SK-N-SH (cell line): Measurements from ENCODE around the gene POC1B. TPM values are rescaled to one million over a fixed set of nuclear protein-coding genes. Genes with fewer than 3 reads are reported as not detected.

Experiments used
- CTCF ChIA-PET: fragments of 300-600, 350-600 bp; formaldehyde crosslinking; extraction: SDS; loops from one replicate; lab custom pipeline; 2021; lab: Yijun Ruan, JAX
- POLR2A ChIA-PET: fragments of 350-600 bp; sonication (Branson Sonifier 250); formaldehyde crosslinking; extraction: SDS; loops from one replicate; lab custom pipeline; 2020; ENCODE audit warnings: antibody characterized with exemption, inconsistent platforms; lab: Yijun Ruan, JAX
- DNase-seq: peaks from one replicate; pipeline ENCODE4 v3.0.0; 2012
- H2AFZ ChIP-seq: fragments of 200-600 bp; sonication (generic); 2 replicates; pipeline ENCODE4 v1.8.1; 2016; ENCODE audit warnings: antibody characterized with exemption, mild to moderate bottlenecking, low read depth
- H3F3A ChIP-seq: fragments of 200-600 bp; sonication (generic); replicated peaks from 2 replicates; pipeline ENCODE3; 2016; ENCODE audit warnings: antibody characterized with exemption, mild to moderate bottlenecking; ENCODE audit not compliant: insufficient read depth
- H3K27ac ChIP-seq, 2 experiments: fragments of 200-500 bp in 1 of 2; fragments of 200-600 bp in 1 of 2; sonication (Bioruptor generic) in 1 of 2; sonication (generic), shearing (Covaris generic) in 1 of 2; 2 replicates each; pipeline versions ENCODE4 v1.5.1 to v1.6.1; 2014 to 2016; ENCODE audit warnings: low read depth in 2 of 2, inconsistent platforms in 1 of 2, low read length in 1 of 2, mild to moderate bottlenecking in 1 of 2, mixed read lengths in 1 of 2
- H3K27me3 ChIP-seq: fragments of 200-600 bp; sonication (generic), shearing (Covaris generic); 2 replicates; pipeline ENCODE4 v1.6.1; 2016; ENCODE audit warnings: mixed run types; ENCODE audit not compliant: insufficient read depth
- H3K36me3 ChIP-seq, 2 experiments: fragments of 200-500 bp in 1 of 2; fragments of 200-600 bp in 1 of 2; sonication (Bioruptor generic) in 1 of 2; sonication (generic) in 1 of 2; replicated peaks in 1 of 2; 2 replicates each; pipeline versions ENCODE3 to v1.5.1; 2014 to 2016; ENCODE audit warnings: low read length in 1 of 2, mild to moderate bottlenecking in 1 of 2; ENCODE audit not compliant: insufficient read depth in 2 of 2, control insufficient read depth in 1 of 2
- H3K4me1 ChIP-seq, 2 experiments: fragments of 200-500 bp in 1 of 2; fragments of 200-600 bp in 1 of 2; sonication (Bioruptor generic) in 1 of 2; sonication (generic), shearing (Covaris generic) in 1 of 2; 2 replicates each; pipeline versions ENCODE4 v1.5.1 to v1.6.1; 2014 to 2016; ENCODE audit warnings: low read depth in 1 of 2, low read length in 1 of 2, mixed run types in 1 of 2; ENCODE audit not compliant: insufficient read depth in 2 of 2, control insufficient read depth in 1 of 2
- H3K4me2 ChIP-seq: fragments of 200-600 bp; sonication (generic), shearing (Covaris generic); 2 replicates; pipeline ENCODE4 v1.6.1; 2017; ENCODE audit warnings: mixed run types
- H3K4me3 ChIP-seq, 2 experiments: fragments of 200-500 bp in 1 of 2; fragments of 200-600 bp in 1 of 2; sonication (Bioruptor generic) in 1 of 2; sonication (generic), shearing (Covaris generic) in 1 of 2; 2 replicates each; pipeline versions ENCODE4 v1.5.1 to v1.8.1; 2014 to 2016; ENCODE audit warnings: low read depth in 2 of 2, inconsistent platforms in 1 of 2, low read length in 1 of 2, mild to moderate bottlenecking in 1 of 2, mixed read lengths in 1 of 2, moderate library complexity in 1 of 2
- H3K79me2 ChIP-seq: fragments of 200-600 bp; sonication (generic); 2 replicates; pipeline ENCODE4 v1.8.1; 2017; ENCODE audit warnings: mild to moderate bottlenecking; ENCODE audit not compliant: insufficient read depth
- H3K9ac ChIP-seq: fragments of 200-600 bp; sonication (generic); 2 replicates; pipeline ENCODE4 v1.6.1; 2017; ENCODE audit warnings: mixed run types
- H3K9me2 ChIP-seq: fragments of 200-600 bp; sonication (generic); 2 replicates; pipeline ENCODE4 v1.6.1; 2017; ENCODE audit warnings: mixed run types
- H3K9me3 ChIP-seq: fragments of 200-600 bp; sonication (generic); 2 replicates; pipeline ENCODE4 v1.6.1; 2017; ENCODE audit warnings: mixed run types, mild to moderate bottlenecking, moderate library complexity
- H4K20me1 ChIP-seq: fragments of 200-600 bp; sonication (generic); 2 replicates; pipeline ENCODE4 v1.6.1; 2017; ENCODE audit warnings: mild to moderate bottlenecking, mixed run types; ENCODE audit not compliant: insufficient read depth
- FOXJ3 ChIP-seq: sonication (generic); formaldehyde crosslinking; IDR thresholded peaks from 2 replicates; pipeline ENCODE4 v1.5.1; 2020; ENCODE audit warnings: mild to moderate bottlenecking, missing genetic modification reagents
- GABPA ChIP-seq: IDR thresholded peaks from 2 replicates; pipeline ENCODE4 v1.4.0; 2012; ENCODE audit warnings: low read depth, mild to moderate bottlenecking
- GATA2 ChIP-seq: sonication (generic); formaldehyde crosslinking; IDR thresholded peaks from 2 replicates; pipeline ENCODE4 v1.5.0; 2020; ENCODE audit warnings: mild to moderate bottlenecking, missing genetic modification reagents
- NRF1 ChIP-seq: IDR thresholded peaks from 2 replicates; pipeline ENCODE4 v1.6.1; 2012; ENCODE audit warnings: low read depth, mild to moderate bottlenecking, low read length
- PBX3 ChIP-seq: IDR thresholded peaks from 2 replicates; pipeline ENCODE4; 2012
- RAD21 ChIP-seq: IDR thresholded peaks from 2 replicates; pipeline ENCODE4 v1.6.1; 2012; ENCODE audit warnings: mild to moderate bottlenecking, low read length
- RCOR1 ChIP-seq: fragments of 150-350 bp; IDR thresholded peaks from 2 replicates; pipeline ENCODE4 v1.6.1; 2017; ENCODE audit warnings: antibody characterized with exemption, low read length
- RFX5 ChIP-seq: IDR thresholded peaks from 2 replicates; pipeline ENCODE4 v1.6.1; 2012; ENCODE audit warnings: mild to moderate bottlenecking, improper control_type of control experiment, low read length
- RXRA ChIP-seq: IDR thresholded peaks from 2 replicates; pipeline ENCODE4 v1.4.0; 2012; ENCODE audit warnings: low read depth, mild to moderate bottlenecking, borderline replicate concordance
- TCF12 ChIP-seq: IDR thresholded peaks from 2 replicates; pipeline ENCODE4 v1.4.0; 2012
- USF2 ChIP-seq: fragments of 150-350 bp; IDR thresholded peaks from 2 replicates; pipeline ENCODE4 v1.6.1; 2017; ENCODE audit warnings: antibody characterized with exemption, low read length, low read depth, borderline replicate concordance
- YY1 ChIP-seq: IDR thresholded peaks from 2 replicates; pipeline ENCODE4 v1.4.0; 2012; ENCODE audit warnings: low read depth, mild to moderate bottlenecking
- ZBTB33 ChIP-seq: IDR thresholded peaks from 2 replicates; pipeline ENCODE4 v1.4.0; 2012; ENCODE audit warnings: low read depth, borderline replicate concordance
- WGBS: methylation state at CpG from one replicate; pipeline ENCODE4 v1.1.6; 2017; ENCODE audit warnings: low lambda C conversion rate; 5-methylcytosine and 5-hydroxymethylcytosine counted together
- polyA plus RNA-seq, 3 experiments: library from polyadenylated mRNA; depleted of rRNA; stranded (reverse); fragments of >200 nt; gene quantifications; 2 replicates each; pipeline ENCODE4 v1.2.3, GENCODE V29; 2012
- TF ChIP-seq, protein P1 (sequence below): fragments of 150-350 bp; IDR thresholded peaks from 2 replicates; pipeline ENCODE4 v1.6.1; 2016; ENCODE audit warnings: mild to moderate bottlenecking, low read depth, low read length

POC1B gene
- polyA plus RNA-seq, 1 of the 3 experiments (the other 2 are of a cell fraction) = 4.0 TPM

DNA sequence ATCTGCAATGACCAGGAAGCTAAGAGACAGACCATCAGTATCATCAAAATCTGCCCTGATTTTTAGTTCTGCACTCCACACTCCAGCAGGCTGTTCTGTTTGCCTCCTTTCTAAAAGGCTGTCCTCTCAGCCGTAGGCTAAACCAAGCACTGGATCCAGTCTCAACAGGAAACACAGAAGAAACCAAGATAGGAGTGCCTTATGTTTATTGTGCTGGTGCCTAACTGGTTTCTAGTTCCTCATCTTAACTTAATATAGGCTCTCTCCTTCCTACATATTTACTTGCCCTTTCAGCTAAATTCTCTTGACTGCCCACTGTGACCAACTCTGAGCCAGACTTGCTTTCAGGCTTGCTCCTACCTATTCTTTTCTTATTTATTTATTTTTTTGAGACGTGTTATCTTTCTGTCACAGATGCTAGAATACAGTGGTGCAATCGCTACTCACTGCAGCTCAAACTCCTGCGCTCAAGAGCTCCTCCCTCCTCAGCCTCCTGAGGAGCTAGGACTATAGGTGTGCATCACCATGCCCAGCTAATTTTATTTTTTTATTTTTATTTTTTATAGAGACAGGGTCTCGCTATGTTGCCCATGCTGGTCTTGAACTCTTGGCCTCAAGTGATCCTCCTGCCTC, 32.1 kb downstream of the POC1B start:
- no peak for DNase-seq
- H3K9me3 ChIP-seq = no peaks in the 10 kb centered on the region
- H3K27me3 ChIP-seq = no peaks in the 10 kb centered on the region
- ChIA-PET POLR2A (no interaction called here), CTCF (interaction anchor here (1.1 kb wide), 1 partner anchor 474 kb away, joined by 3 read pairs; no protein-coding TSS in a partner anchor)
- H2AFZ ChIP-seq = no peak overlapping the region
- WGBS = 97% methylated on average over 5 of the region's 5 CpGs
- no peaks in the 10 kb centered on the region for H3K9me2 ChIP-seq
- peaks cover 3% of the 10 kb centered on the region for H3F3A ChIP-seq
- no peak overlapping the region for H3K27ac ChIP-seq
- H3K36me3 ChIP-seq = peaks cover 0 to 7% of the 10 kb centered on the region in 2 experiments
- no peak overlapping the region for H3K4me3 ChIP-seq
- no peak overlapping the region for H3K4me2 ChIP-seq
- H3K9ac ChIP-seq = no peak overlapping the region
- H3K79me2 ChIP-seq = no peaks in the 10 kb centered on the region; the same call in 1 of the 2 replicates
- TF ChIP-seq RFX5 (no peak), NRF1 (no peak), YY1 (no peak), ZBTB33 (no peak), PBX3 (no peak), GATA2 (no peak), FOXJ3 (CRISPR knock-in tag) (no peak), USF2 (no peak), TCF12 (no peak), RCOR1 (no peak), RAD21 (no peak), GABPA (no peak), RXRA (no peak)
- TF ChIP-seq, protein P1, sequence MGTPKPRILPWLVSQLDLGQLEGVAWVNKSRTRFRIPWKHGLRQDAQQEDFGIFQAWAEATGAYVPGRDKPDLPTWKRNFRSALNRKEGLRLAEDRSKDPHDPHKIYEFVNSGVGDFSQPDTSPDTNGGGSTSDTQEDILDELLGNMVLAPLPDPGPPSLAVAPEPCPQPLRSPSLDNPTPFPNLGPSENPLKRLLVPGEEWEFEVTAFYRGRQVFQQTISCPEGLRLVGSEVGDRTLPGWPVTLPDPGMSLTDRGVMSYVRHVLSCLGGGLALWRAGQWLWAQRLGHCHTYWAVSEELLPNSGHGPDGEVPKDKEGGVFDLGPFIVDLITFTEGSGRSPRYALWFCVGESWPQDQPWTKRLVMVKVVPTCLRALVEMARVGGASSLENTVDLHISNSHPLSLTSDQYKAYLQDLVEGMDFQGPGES = no peak
- TF ChIP-seq, all 33 proteins: peak for 0
- H3K4me1 ChIP-seq = no peaks in the 10 kb centered on the region
- H4K20me1 ChIP-seq = no peaks in the 10 kb centered on the region
